HT1080 (cell line): ENCODE data around the gene GADD45G. TPM values are rescaled to one million over a fixed set of nuclear protein-coding genes. Genes with fewer than 3 reads are reported as not detected.
A peak's percentile ranks its signal among the peaks of the same experiment; 100 is the strongest.

Experiments
- DNase-seq: peaks from one replicate; pipeline ENCODE4 v3.0.0-alpha.2; 2015; ENCODE audit warnings: low read depth
- total RNA-seq: library from RNA; depleted of rRNA; stranded (reverse); fragments of >200 nt; shearing (Covaris generic); gene quantifications from 2 replicates; pipeline ENCODE4 v1.2.3, GENCODE V29; 2014

The GADD45G gene
- total RNA-seq, 1 experiment from 2014 or later = not detected

- no peak for DNase-seq
Measured at GRCh38 chr9:89629081-89629976, 24.5 kb downstream of the GADD45G start.

- DNase-seq = no peak
Measured at GRCh38 chr9:89630508-89630907, 25.7 kb downstream of the GADD45G start.

- DNase-seq = no peak
Measured at GRCh38 chr9:89631384-89631783, 26.6 kb downstream of the GADD45G start.

- DNase-seq = no peak
Measured at GRCh38 chr9:89632192-89632733, 27.5 kb downstream of the GADD45G start.

DNA sequence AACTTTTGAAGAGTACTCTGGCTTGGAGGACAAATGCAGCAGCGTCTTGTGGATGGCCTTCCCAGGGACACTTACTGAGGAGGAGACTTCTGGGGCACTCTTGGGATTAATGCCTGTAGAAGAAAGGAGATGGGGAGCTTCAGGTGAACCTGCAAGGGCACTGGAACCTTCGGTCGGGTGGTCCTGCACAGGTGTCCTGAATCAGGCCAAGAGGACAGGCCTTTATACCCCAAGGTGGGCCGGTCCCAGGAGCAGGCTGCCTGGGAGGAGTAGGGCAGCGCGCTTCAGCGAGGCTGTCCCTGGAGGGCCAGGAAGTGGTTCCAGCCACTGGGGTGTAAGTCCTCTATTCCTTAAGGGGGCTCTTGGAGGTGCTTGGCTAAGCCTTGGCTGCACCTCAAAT is 27.9 kb downstream of the GADD45G start:
- DNase-seq = no peak

DNA sequence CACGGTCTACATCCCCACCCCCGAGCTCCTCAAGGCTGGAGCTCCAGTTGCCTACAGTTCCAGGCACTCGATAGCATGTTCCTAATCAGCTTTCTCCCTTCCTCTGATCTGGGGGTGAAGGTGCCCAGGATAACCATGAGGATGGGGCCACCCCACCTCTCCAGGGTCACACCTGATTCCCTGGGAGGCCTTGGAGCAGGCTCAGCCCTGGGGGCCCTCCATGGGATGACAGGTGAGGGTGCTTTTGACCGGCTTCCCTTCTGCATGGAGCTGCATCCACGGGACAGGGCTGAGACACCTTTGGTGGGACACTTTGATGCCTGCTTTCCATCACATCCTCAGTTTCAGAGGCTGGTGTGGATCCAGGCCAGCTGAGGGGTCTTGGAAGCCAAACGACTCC is 28.6 kb downstream of the GADD45G start:
- DNase-seq = no peak

DNA sequence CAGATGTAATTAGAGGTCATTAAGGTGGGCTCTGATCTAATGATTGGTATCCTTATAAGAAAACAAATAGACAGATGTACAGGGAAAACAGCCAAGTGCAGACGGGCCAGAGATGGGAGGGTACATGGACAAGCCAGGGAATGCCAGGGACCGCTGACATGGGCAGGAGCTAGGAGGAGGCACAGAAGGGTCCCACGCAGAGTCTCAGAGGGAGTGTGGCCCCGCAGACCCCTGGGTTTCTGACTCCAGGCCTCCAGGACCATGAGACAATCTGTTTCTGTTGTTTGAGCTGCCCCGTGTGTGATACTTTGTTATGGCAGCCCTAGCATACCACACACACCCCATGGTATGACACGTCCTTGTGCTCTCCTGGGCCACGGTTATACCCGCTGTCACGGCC is 29.1 kb downstream of the GADD45G start:
- DNase-seq = no peak

- peak; percentile 45 for DNase-seq
Measured at GRCh38 chr9:89634995-89635742, 30.4 kb downstream of the GADD45G start.

GRCh38 chr9:89635816-89636215 is 31.0 kb downstream of the GADD45G start:
- DNase-seq = peak; percentile 46

- DNase-seq = no peak
Measured at GRCh38 chr9:89637787-89638186, 33.0 kb downstream of the GADD45G start.

GRCh38 chr9:89638359-89638758 is 33.5 kb downstream of the GADD45G start:
- DNase-seq = no peak

GRCh38 chr9:89638893-89639292 is 34.1 kb downstream of the GADD45G start:
- DNase-seq = no peak

DNA sequence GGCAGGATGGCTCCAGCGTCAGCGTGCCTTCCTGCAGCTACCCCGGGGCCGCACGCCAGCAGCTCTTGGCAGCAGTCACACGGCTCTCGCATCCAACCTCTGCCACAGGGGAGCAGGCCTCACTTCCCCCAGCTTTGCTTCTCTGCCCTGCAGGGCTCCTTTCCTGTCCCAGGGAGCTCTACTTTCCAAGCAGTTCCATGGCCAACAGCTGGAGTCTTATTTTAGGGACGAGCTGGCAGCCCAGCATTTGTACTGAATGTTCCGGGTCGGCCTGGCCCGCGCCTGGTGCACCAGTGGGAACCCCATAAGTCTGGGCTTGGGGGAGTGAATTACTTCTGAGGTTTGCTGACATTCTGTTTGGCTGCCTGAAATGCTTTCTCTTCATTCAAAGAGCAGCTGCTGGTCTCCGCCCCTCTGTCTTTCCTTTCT is 34.6 kb downstream of the GADD45G start:
- DNase-seq = no peak

DNA sequence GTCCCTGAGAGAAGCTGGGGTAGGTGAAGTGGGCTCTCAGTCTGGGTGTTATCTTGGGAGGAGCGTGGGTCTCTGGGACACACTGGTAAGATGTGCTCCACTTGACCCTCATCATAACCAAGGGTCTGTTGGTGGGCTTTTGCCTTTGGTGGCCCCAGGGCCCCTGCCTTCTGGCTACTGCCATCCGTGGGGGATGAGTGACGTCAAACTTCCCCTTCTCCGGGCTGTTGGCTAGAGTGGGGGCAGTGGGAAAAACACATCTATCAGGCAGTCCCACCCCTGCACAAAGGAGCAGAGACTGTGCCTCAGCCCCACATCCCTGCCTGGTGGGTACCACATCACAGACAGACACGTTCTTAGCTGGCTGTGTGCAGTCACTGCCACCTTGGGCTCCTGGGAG is 35.1 kb downstream of the GADD45G start:
- DNase-seq = no peak

- DNase-seq = peak; percentile 38
Measured at GRCh38 chr9:89640361-89640760, 35.5 kb downstream of the GADD45G start.

- no peak for DNase-seq
Measured at GRCh38 chr9:89640801-89641200, 36.0 kb downstream of the GADD45G start.

- no peak for DNase-seq
Measured at GRCh38 chr9:89641980-89642379, 37.2 kb downstream of the GADD45G start.

DNA sequence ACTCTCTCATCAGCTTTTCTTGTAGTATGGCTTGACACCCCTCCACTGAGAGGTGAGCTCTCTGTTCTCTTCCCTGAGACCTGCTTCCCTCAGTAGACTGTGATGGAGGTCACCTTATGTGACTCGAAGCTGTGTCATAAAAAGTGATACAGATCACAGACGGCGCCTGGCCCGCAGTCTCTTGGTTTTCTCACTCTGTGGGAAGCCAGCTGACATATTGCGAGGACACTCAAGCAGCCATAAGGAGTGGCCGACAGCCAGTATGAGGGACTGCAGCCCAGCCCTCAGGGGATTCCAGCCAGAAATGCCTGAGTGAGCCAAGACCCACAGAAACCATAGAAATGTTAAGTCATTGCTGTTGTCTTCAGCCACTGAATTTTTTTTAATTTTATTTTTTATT is 38.0 kb downstream of the GADD45G start:
- no peak for DNase-seq

DNA sequence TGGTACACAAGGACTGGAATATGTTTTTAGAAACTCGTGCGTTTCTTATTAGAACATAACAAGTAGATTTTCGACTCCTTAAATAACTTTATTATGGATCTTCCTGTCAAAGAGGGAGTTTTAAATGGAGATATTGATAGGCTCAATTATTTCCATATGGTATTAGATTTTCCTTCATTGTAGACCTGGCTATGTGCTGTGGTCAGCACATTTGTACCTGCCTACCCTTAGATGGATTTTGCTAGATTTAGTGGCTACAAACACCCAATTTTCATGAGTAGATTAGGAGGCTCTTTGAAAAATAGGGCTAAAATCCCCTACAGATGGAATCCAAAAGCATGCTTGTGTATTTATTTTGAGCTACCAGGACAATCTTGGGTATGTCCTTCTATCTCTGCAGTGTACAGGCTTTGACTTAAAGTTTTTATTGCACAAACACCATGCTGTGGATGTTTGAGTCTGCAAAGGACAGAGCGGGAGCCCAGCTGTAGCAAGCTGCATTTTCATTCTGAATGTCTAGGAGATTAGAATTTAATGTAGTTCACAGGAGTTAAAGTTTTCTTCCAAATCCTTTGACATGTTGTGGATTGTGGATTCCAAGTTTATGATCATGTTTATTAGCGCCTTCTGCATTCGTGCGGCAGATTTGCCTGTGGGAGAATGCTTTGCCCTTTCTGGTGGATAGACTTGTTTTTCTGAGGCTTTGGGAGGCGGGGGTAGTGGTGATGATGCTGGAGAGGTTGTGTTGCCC is 41.6 kb downstream of the GADD45G start:
- DNase-seq = no peak

DNA sequence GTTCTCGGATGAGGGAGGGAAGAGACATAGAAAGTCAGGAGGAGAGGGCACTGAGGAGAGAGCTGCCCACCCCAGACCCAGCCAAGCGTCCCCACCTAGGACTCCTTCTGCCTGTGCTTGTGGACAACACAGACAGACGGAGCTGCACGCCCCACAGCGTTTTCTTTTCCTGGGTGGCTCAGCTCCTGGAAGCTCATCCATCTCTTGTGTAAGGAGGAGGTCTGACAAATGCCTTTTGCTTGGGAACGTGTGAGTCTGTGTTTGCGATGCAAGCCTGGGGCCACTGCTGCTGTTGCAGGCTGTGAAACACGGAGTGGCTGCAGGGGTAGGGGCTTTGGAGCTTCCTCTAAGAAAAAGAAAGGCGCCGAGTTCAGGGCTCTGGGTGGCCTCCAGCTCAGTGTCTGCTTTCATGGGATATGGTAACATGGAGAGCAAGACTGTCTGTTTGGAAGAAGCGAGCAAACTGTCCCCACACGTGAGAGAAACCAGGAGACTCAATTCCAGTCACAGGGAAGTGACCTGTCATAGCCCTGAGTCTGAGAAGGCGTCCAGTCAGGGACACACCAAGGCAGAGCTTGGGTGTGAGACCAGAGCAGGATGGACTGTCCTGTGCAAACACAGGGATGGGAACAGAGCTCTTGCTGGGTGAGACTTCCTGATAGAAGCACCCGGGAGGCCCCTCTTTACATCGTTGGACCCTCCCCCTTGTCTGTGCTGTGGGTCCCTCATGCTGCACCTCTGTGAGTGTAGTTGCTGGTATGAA is 42.7 kb downstream of the GADD45G start:
- DNase-seq = no peak
